GM10248 (cell line): Measurements from ENCODE around the gene TUBGCP4.

Experiments used
- CTCF ChIA-PET: fragments of 300-600 bp; sonication (Branson Sonifier 250); formaldehyde crosslinking; extraction: SDS; loops from one replicate; lab custom pipeline; 2021; ENCODE audit warnings: antibody characterized with exemption; lab: Yijun Ruan, JAX
- POLR2A ChIA-PET: fragments of 350-650 bp; sonication (Branson Sonifier 250); formaldehyde crosslinking; extraction: SDS; loops from one replicate; lab custom pipeline; 2020; ENCODE audit warnings: antibody characterized with exemption; lab: Yijun Ruan, JAX
- DNase-seq: peaks from one replicate; pipeline ENCODE4 v3.0.0; 2012; ENCODE audit errors: extremely low spot score
- TF ChIP-seq, protein P1 (sequence below): IDR thresholded peaks from 2 replicates; pipeline ENCODE4 v1.5.1; 2012; ENCODE audit warnings: mild to moderate bottlenecking, low read depth; ENCODE audit errors: extremely low read depth, missing control alignments, control extremely low read depth

Gene TUBGCP4

DNA sequence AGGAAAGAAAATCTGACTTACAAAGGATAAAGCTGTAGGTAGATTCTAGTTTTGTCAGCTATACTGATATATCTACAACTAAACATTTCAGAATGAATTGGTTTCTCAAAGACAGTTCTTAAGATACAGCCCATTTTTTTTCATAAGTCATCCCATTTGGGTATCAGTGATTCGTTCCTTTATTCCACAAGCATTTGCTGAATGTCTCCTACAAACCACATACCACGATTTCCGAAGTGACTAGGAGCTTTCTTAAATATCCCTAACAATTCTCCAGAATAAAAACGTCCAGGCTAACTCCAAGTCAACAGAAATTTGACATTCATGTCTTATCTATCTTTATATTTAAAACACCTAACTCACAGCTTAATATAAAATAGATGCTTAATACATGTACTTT is 62.3 kb downstream of the TUBGCP4 start:
- POLR2A ChIA-PET = no interaction called here
- no peak for DNase-seq
- TF ChIP-seq, protein P1, sequence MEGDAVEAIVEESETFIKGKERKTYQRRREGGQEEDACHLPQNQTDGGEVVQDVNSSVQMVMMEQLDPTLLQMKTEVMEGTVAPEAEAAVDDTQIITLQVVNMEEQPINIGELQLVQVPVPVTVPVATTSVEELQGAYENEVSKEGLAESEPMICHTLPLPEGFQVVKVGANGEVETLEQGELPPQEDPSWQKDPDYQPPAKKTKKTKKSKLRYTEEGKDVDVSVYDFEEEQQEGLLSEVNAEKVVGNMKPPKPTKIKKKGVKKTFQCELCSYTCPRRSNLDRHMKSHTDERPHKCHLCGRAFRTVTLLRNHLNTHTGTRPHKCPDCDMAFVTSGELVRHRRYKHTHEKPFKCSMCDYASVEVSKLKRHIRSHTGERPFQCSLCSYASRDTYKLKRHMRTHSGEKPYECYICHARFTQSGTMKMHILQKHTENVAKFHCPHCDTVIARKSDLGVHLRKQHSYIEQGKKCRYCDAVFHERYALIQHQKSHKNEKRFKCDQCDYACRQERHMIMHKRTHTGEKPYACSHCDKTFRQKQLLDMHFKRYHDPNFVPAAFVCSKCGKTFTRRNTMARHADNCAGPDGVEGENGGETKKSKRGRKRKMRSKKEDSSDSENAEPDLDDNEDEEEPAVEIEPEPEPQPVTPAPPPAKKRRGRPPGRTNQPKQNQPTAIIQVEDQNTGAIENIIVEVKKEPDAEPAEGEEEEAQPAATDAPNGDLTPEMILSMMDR = no peak
- CTCF ChIA-PET = interaction anchor here (1.3 to 1.9 kb wide), 4 partner anchors 12 to 81 kb away, joined by 3 to 6 read pairs (median 6); no protein-coding TSS in a partner anchor

DNA sequence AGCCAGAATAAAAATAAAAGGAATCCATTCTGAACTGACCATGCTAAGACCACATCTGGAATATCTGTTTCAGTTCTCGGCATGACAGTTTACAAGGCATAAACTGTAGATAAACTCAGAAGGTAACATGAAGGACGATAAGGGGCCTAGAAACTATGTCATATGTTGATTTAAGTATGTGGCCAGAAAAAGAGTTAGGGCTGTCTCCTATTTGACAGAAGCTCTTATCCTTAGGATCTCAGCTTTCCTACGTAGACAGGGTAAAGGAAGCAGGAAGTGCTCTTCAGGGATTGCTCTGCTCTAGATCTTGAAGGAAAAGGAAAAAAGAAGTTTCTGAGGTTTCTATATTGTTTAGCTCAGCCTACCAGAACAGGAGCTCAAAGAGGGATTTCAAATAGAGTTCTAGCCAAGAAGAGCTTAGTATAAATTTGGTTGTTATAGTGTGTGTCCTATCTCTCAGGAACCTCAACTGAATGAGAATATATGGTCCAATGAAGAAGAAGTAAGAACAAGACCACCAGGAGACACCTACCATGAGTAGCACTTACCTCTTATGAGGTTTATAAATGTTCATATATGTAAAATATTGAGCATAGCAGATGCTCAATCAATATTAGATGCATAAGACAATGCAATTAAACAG is 62.9 kb downstream of the TUBGCP4 start:
- ChIA-PET POLR2A (no interaction called here), CTCF (interaction anchor here (1.2 to 2.4 kb wide), 7 partner anchors 11 to 149 kb away, joined by 3 to 6 read pairs (median 5); no protein-coding TSS in a partner anchor)
- DNase-seq = no peak
- TF ChIP-seq, protein P1 = no peak

DNA sequence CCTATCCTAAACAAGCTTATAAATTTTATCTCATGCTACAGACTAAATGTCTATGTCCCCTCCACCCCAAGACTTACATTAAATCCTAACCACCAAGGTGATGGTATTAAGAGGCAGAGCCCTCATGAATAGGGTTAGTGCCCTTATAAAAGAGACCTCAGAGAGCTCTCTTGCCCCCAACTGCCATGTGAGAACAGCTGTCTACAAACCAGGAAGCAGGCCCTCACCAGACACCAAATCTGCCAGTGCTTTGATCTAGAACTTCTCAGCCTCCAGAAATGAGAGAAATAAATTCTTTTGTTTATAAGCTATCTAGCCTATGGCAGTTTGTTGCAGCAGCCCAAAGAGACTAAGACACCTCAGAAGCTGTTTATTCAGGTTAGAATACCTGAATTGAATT is 63.5 kb downstream of the TUBGCP4 start:
- TF ChIP-seq, protein P1 = no peak
- CTCF ChIA-PET = interaction anchor here (1.2 to 2.4 kb wide), 7 partner anchors 9 to 149 kb away, joined by 3 to 6 read pairs (median 3); no protein-coding TSS in a partner anchor
- POLR2A ChIA-PET = no interaction called here
- no peak for DNase-seq

DNA sequence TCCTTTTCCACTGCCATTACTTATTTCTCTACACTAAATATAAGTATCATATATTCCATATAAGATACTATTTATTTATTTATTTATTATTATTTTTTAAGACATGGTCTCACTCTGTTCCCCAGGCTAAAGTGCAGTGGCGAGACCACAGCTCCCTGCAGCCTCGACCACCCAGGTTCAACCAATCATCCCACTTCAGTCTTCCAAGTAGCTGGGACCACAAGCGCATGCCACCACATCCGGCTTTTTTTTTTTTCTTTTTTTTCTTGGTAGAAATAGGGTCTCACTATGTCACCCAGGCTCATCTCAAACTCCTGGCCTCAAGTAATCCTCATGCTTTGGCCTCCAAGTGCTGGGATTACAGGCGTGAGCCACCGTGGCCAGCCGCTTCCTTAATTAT is 65.5 kb downstream of the TUBGCP4 start:
- ChIA-PET POLR2A (no interaction called here), CTCF (no interaction called here)
- no peak for DNase-seq
- TF ChIP-seq, protein P1 = no peak

DNA sequence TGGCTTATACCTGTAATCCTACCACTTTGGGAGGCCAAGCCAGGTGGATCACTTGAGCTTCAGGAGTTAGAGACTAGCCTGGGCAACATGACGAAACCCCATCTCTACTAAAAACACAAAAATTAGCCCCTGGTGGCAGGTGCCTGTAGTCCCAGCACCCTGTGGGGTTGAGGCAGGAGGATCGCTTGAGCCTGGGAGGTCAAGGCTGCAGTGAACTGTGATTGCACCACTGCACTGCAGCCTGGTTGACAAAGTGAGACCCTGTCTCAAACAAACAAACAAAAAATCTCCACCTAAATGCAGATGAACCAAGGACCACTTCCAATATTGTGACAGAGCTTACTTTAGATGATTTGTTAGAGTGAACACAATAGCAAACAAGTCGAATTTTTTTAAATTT is 68.4 kb downstream of the TUBGCP4 start:
- ChIA-PET CTCF (interaction anchor here (0.9 to 1.3 kb wide), 2 partner anchors 11 to 23 kb away, joined by 3 to 4 read pairs; no protein-coding TSS in a partner anchor), POLR2A (no interaction called here)
- TF ChIP-seq, protein P1 = no peak
- DNase-seq = no peak

DNA sequence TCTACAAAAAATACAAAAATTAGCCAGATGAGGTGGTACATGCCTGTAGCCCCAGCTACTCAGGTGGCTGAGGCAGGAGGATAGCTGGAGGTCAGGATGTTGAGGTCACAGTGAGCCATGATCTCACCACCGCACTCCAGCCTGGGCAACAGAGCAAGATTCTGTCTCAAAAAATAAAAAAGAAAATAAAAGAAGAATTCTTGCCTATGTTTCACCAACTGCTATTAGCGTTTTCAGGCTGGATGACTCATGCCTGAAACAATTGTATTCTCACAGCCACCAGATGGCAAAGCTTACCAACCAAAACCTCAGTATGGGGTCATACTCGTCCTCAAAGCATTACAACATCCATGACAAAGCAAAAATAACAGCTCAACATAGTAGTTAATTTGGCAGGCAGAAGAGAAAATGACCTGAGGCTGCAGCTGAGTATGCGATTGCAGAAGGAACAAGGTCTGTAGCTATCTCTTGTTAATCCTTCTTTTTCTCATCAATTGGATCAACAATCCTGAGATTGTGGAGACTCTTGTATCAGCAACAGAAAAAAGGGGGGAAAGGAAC is 69.9 kb downstream of the TUBGCP4 start:
- CTCF ChIA-PET = interaction anchor here (1.2 to 2.0 kb wide), 10 partner anchors 13 to 74 kb away, joined by 3 to 10 read pairs (median 4); no protein-coding TSS in a partner anchor
- POLR2A ChIA-PET = interaction anchor here (0.8 to 1.0 kb wide), 2 partner anchors 9 to 70 kb away, joined by 3 read pairs; no protein-coding TSS in a partner anchor
- TF ChIP-seq, protein P1 = no peak
- DNase-seq = peak; percentile 42
